HepG2 (cell line): Measurements from ENCODE around the gene NPHP4. TPM values are rescaled to one million over a fixed set of nuclear protein-coding genes. Genes with fewer than 3 reads are reported as not detected.

Source experiments
- ELF3 ChIP-seq: IDR thresholded peaks from 2 replicates; pipeline ENCODE4 v1.6.1; 2016; ENCODE audit warnings: missing genetic modification reagents, missing compliant biosample characterization
- FOXC1 ChIP-seq: sonication (generic); formaldehyde crosslinking; IDR thresholded peaks from 2 replicates; pipeline ENCODE4 v1.8.0; 2022; ENCODE audit warnings: mild to moderate bottlenecking, missing genetic modification reagents, borderline replicate concordance
- KLF13 ChIP-seq: sonication (generic); formaldehyde crosslinking; IDR thresholded peaks from 2 replicates; pipeline ENCODE4 v1.4.0; 2020; ENCODE audit warnings: mild to moderate bottlenecking, missing genetic modification reagents
- KLF6 ChIP-seq: IDR thresholded peaks from 2 replicates; pipeline ENCODE4 v1.8.0; 2016; ENCODE audit warnings: missing biosample characterization, missing genetic modification reagents
- KMT2A ChIP-seq: sonication (generic); formaldehyde crosslinking; IDR thresholded peaks from 2 replicates; pipeline ENCODE4 v1.4.0; 2020; ENCODE audit warnings: missing genetic modification reagents
- NCOA1 ChIP-seq: sonication (generic); formaldehyde crosslinking; IDR thresholded peaks from 2 replicates; pipeline ENCODE4 v1.9.0; 2021; ENCODE audit warnings: missing genetic modification reagents
- ZNF143 ChIP-seq: sonication (generic); formaldehyde crosslinking; IDR thresholded peaks from 2 replicates; pipeline ENCODE4 v1.4.0; 2020; ENCODE audit warnings: missing genetic modification reagents
- ZNF441 ChIP-seq: sonication (generic); formaldehyde crosslinking; IDR thresholded peaks from 2 replicates; pipeline ENCODE4 v1.7.0; 2021; ENCODE audit warnings: missing genetic modification reagents, borderline replicate concordance
- ZNF567 ChIP-seq: sonication (generic); formaldehyde crosslinking; IDR thresholded peaks from 2 replicates; pipeline ENCODE4 v1.8.1; 2023; ENCODE audit warnings: mild to moderate bottlenecking, missing genetic modification reagents, borderline replicate concordance
- polyA plus RNA-seq, 8 experiments: library from polyadenylated mRNA; depleted of rRNA in 3 of 8; stranded (reverse) in 7 of 8; unstranded in 1 of 8; fragments of >200 nt; fragmentation: Illumina TruSeq in 4 of 8; extraction: Trizol in 4 of 8; gene quantifications; 2 replicates each; pipeline versions ENCODE4 v1.2.1 to v1.2.3, GENCODE V29; 2011 to 2016; ENCODE audit warnings: low read depth in 4 of 8, missing spikeins in 1 of 8, mixed read lengths in 1 of 8; ENCODE audit not compliant: insufficient read depth in 1 of 8
- total RNA-seq, 5 experiments: library from RNA; depleted of rRNA; stranded (reverse); fragments of >200 nt; fragmentation: Illumina TruSeq; extraction: Trizol; gene quantifications; 2 replicates each; pipeline ENCODE4 v1.2.3, GENCODE V29; 2016; ENCODE audit warnings: low read depth in 1 of 5
- TF ChIP-seq, protein P1 (sequence below): sonication (generic); formaldehyde crosslinking; conservative IDR thresholded peaks from 2 replicates; pipeline ENCODE4 v1.5.0; 2020; ENCODE audit warnings: missing genetic modification reagents
- TF ChIP-seq, protein P2 (sequence below): sonication (generic); formaldehyde crosslinking; IDR thresholded peaks from 2 replicates; pipeline ENCODE4 v1.4.0; 2020; ENCODE audit warnings: missing genetic modification reagents
- TF ChIP-seq, protein P3 (sequence below), 2 experiments: sonication (generic) in 1 of 2; formaldehyde crosslinking in 1 of 2; IDR thresholded peaks; 2 replicates each; pipeline versions ENCODE4 v1.5.1 to v1.6.1; 2011 to 2020; ENCODE audit warnings: borderline replicate concordance in 1 of 2, low read depth in 1 of 2, low read length in 1 of 2, mild to moderate bottlenecking in 1 of 2, missing genetic modification reagents in 1 of 2, moderate library complexity in 1 of 2
- TF ChIP-seq, protein P4 (sequence below): sonication (generic); formaldehyde crosslinking; IDR thresholded peaks from 2 replicates; pipeline ENCODE4 v1.4.0; 2020; ENCODE audit warnings: mild to moderate bottlenecking, missing genetic modification reagents
- TF ChIP-seq, protein P5 (sequence below): sonication (generic); formaldehyde crosslinking; IDR thresholded peaks from 2 replicates; pipeline ENCODE4 v1.4.0; 2020; ENCODE audit warnings: mild to moderate bottlenecking, missing genetic modification reagents
- TF ChIP-seq, protein P6 (sequence below): sonication (generic); formaldehyde crosslinking; IDR thresholded peaks from 2 replicates; pipeline ENCODE4 v1.8.0; 2022; ENCODE audit warnings: mild to moderate bottlenecking, missing genetic modification reagents, moderate library complexity

The NPHP4 gene
- total and polyA plus RNA-seq, 2 of the 13 experiments (the other 11 are each of a cell fraction or from before 2014, with no cell fraction given) = 4.4 to 6.8 TPM

DNA sequence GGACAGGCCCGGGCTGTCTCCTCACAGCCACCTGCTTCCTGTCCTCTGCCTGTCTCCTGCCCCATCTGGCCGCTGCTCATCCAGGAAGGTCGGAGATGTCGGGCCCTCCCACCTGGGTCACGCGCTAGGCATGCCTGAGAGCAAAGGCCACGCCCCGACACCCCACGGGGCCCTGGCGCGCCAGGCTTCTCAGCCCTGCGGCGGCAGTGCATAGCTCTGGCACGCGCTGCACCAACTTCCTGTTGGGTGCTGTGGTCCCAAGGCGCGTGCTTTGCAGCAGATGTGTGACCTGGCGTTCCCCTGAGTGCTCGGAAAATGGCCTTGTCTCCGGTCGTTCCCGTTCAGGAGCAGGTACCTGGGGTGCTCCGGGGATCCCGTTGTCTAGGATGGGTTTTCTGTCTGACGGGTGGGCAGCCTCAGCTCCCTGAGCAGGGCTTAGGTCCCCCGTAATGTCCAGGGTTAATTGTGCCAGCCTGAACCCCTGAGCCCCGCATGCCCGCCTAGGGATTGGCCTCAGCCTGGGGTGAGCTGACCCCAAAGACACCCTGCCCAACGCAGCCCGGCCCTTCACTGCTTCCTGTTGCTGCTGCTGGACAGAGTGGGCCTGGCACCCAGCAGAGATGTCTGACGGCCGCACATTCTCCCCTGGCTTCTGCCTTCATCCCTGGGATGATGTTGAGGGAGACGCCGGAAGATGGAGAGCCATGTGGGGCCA, 34.0 kb upstream of the NPHP4 start (continued):
- TF ChIP-seq, protein P1, sequence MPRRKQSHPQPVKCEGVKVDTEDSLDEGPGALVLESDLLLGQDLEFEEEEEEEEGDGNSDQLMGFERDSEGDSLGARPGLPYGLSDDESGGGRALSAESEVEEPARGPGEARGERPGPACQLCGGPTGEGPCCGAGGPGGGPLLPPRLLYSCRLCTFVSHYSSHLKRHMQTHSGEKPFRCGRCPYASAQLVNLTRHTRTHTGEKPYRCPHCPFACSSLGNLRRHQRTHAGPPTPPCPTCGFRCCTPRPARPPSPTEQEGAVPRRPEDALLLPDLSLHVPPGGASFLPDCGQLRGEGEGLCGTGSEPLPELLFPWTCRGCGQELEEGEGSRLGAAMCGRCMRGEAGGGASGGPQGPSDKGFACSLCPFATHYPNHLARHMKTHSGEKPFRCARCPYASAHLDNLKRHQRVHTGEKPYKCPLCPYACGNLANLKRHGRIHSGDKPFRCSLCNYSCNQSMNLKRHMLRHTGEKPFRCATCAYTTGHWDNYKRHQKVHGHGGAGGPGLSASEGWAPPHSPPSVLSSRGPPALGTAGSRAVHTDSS (CRISPR knock-in tag) = no peak
- TF ChIP-seq FOXC1 (CRISPR knock-in tag) (no peak), KLF13 (CRISPR knock-in tag) (no peak), ZNF567 (CRISPR knock-in tag) (no peak), ZNF143 (peak; percentile 64), ELF3 (CRISPR knock-in tag) (peak; percentile 80), NCOA1 (CRISPR knock-in tag) (no peak), ZNF441 (CRISPR knock-in tag) (peak; percentile 48; the same call in 1 of the 2 replicates), KLF6 (CRISPR knock-in tag) (0 out of 2 replicates have a peak, but pooled peaks have one; percentile 28), KMT2A (CRISPR knock-in tag) (no peak)
- TF ChIP-seq, protein P2, sequence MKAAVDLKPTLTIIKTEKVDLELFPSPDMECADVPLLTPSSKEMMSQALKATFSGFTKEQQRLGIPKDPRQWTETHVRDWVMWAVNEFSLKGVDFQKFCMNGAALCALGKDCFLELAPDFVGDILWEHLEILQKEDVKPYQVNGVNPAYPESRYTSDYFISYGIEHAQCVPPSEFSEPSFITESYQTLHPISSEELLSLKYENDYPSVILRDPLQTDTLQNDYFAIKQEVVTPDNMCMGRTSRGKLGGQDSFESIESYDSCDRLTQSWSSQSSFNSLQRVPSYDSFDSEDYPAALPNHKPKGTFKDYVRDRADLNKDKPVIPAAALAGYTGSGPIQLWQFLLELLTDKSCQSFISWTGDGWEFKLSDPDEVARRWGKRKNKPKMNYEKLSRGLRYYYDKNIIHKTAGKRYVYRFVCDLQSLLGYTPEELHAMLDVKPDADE (CRISPR knock-in tag) = no peak
- TF ChIP-seq, protein P3, sequence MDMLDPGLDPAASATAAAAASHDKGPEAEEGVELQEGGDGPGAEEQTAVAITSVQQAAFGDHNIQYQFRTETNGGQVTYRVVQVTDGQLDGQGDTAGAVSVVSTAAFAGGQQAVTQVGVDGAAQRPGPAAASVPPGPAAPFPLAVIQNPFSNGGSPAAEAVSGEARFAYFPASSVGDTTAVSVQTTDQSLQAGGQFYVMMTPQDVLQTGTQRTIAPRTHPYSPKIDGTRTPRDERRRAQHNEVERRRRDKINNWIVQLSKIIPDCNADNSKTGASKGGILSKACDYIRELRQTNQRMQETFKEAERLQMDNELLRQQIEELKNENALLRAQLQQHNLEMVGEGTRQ (IDR thresholded peaks at IDR 0.05; ENCODE audit: low read depth, low read length) = no peak
- TF ChIP-seq, protein P3 (CRISPR knock-in tag; IDR thresholded peaks at IDR 0.05; ENCODE audit: borderline replicate concordance) = 0 out of 2 replicates have a peak, but pooled peaks have one; percentile 28
- TF ChIP-seq, protein P4, sequence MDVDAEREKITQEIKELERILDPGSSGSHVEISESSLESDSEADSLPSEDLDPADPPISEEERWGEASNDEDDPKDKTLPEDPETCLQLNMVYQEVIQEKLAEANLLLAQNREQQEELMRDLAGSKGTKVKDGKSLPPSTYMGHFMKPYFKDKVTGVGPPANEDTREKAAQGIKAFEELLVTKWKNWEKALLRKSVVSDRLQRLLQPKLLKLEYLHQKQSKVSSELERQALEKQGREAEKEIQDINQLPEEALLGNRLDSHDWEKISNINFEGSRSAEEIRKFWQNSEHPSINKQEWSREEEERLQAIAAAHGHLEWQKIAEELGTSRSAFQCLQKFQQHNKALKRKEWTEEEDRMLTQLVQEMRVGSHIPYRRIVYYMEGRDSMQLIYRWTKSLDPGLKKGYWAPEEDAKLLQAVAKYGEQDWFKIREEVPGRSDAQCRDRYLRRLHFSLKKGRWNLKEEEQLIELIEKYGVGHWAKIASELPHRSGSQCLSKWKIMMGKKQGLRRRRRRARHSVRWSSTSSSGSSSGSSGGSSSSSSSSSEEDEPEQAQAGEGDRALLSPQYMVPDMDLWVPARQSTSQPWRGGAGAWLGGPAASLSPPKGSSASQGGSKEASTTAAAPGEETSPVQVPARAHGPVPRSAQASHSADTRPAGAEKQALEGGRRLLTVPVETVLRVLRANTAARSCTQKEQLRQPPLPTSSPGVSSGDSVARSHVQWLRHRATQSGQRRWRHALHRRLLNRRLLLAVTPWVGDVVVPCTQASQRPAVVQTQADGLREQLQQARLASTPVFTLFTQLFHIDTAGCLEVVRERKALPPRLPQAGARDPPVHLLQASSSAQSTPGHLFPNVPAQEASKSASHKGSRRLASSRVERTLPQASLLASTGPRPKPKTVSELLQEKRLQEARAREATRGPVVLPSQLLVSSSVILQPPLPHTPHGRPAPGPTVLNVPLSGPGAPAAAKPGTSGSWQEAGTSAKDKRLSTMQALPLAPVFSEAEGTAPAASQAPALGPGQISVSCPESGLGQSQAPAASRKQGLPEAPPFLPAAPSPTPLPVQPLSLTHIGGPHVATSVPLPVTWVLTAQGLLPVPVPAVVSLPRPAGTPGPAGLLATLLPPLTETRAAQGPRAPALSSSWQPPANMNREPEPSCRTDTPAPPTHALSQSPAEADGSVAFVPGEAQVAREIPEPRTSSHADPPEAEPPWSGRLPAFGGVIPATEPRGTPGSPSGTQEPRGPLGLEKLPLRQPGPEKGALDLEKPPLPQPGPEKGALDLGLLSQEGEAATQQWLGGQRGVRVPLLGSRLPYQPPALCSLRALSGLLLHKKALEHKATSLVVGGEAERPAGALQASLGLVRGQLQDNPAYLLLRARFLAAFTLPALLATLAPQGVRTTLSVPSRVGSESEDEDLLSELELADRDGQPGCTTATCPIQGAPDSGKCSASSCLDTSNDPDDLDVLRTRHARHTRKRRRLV (CRISPR knock-in tag) = no peak
- TF ChIP-seq, protein P5, sequence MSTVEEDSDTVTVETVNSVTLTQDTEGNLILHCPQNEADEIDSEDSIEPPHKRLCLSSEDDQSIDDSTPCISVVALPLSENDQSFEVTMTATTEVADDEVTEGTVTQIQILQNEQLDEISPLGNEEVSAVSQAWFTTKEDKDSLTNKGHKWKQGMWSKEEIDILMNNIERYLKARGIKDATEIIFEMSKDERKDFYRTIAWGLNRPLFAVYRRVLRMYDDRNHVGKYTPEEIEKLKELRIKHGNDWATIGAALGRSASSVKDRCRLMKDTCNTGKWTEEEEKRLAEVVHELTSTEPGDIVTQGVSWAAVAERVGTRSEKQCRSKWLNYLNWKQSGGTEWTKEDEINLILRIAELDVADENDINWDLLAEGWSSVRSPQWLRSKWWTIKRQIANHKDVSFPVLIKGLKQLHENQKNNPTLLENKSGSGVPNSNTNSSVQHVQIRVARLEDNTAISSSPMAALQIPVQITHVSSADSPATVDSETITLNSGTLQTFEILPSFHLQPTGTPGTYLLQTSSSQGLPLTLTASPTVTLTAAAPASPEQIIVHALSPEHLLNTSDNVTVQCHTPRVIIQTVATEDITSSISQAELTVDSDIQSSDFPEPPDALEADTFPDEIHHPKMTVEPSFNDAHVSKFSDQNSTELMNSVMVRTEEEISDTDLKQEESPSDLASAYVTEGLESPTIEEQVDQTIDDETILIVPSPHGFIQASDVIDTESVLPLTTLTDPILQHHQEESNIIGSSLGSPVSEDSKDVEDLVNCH = no peak
- TF ChIP-seq, protein P6, sequence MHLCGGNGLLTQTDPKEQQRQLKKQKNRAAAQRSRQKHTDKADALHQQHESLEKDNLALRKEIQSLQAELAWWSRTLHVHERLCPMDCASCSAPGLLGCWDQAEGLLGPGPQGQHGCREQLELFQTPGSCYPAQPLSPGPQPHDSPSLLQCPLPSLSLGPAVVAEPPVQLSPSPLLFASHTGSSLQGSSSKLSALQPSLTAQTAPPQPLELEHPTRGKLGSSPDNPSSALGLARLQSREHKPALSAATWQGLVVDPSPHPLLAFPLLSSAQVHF = 0 out of 2 replicates have a peak, but pooled peaks have one; percentile 52
